NOMO-1 treated with dmso at 0.1 percent for 144 hours (cell line): ENCODE results near the gene HOXB13.

Experiments
- DNase-seq: peaks from one replicate; lab custom pipeline; 2025; ENCODE audit not compliant: unreplicated experiment; lab: John Stamatoyannopoulos, UW

Gene HOXB13

GRCh38 chr17:48728232-48729231 lies at the start of gene HOXB13:
HOXB13 (minus strand) TSS chr17:48728750; CDS start chr17:48728593, 157 bp downstream.
- DNase-seq: peak; percentile 47

- no peak for DNase-seq
Measured at GRCh38 chr17:48776602-48777001, 48.1 kb upstream of the HOXB13 start.

- no peak for DNase-seq
Measured at GRCh38 chr17:48773245-48773644, 44.7 kb upstream of the HOXB13 start.

- DNase-seq: no peak
Measured at GRCh38 chr17:48770954-48771353, 42.4 kb upstream of the HOXB13 start.

GRCh38 chr17:48769009-48769675 lies 40.6 kb upstream of the HOXB13 start:
- DNase-seq: no peak

- no peak for DNase-seq
Measured at GRCh38 chr17:48767263-48767774, 38.8 kb upstream of the HOXB13 start.

GRCh38 chr17:48761114-48761513 lies 32.6 kb upstream of the HOXB13 start:
- no peak for DNase-seq

GRCh38 chr17:48760411-48760810 lies 31.9 kb upstream of the HOXB13 start:
- no peak for DNase-seq

GRCh38 chr17:48759288-48759687 lies 30.7 kb upstream of the HOXB13 start:
- DNase-seq: no peak

GRCh38 chr17:48757524-48757961 lies 29.0 kb upstream of the HOXB13 start:
- no peak for DNase-seq

GRCh38 chr17:48756830-48757251 lies 28.3 kb upstream of the HOXB13 start:
- no peak for DNase-seq

- no peak for DNase-seq
Measured at GRCh38 chr17:48755356-48755755, 26.8 kb upstream of the HOXB13 start.

GRCh38 chr17:48754500-48755261 lies 26.1 kb upstream of the HOXB13 start:
- DNase-seq: no peak

- DNase-seq: no peak
Measured at GRCh38 chr17:48753794-48754499, 25.4 kb upstream of the HOXB13 start.

- DNase-seq: no peak
Measured at GRCh38 chr17:48752399-48753288, 24.1 kb upstream of the HOXB13 start.

- DNase-seq: no peak
Measured at GRCh38 chr17:48751733-48752398, 23.3 kb upstream of the HOXB13 start.

GRCh38 chr17:48751172-48751571 lies 22.6 kb upstream of the HOXB13 start:
- no peak for DNase-seq

- DNase-seq: no peak
Measured at GRCh38 chr17:48749621-48750553, 21.3 kb upstream of the HOXB13 start.
